ENCODE data around the gene METTL3.

- TF ChIP-seq TAF1 (IDR thresholded peaks at IDR 0.05; ENCODE audit: low read depth, low read length), result no peak
- TF ChIP-seq CEBPB (IDR thresholded peaks at IDR 0.05; ENCODE audit: low read depth, low read length), result no peak
- no peak for TF ChIP-seq TBP (IDR thresholded peaks at IDR 0.05; ENCODE audit: low read depth, low read length)
- TF ChIP-seq ATF3 (IDR thresholded peaks at IDR 0.05; ENCODE audit: insufficient read depth, low read depth, low read length), result no peak
- no peak for TF ChIP-seq EZH2 (IDR thresholded peaks at IDR 0.05; ENCODE audit: low read depth, low read length, severe bottlenecking)
- TF ChIP-seq CTCF (IDR thresholded peaks at IDR 0.05; ENCODE audit: control extremely low read depth in 1 of 3, insufficient read depth in 1 of 3, low read depth in 1 of 3, low read length in 3 of 3), result no peak
These were observed 22.2 kb upstream of the METTL3 start for GRCh38 chr14:21533294-21533693.
